Cerebellar nuclear complex (tissue), 1 donor: Measurements from ENCODE around the gene SYT5.
"Not testable (repeated sequence)": the region's sequence is repeated elsewhere in the genome, so short reads cannot be mapped to it uniquely, and the experiment has no call there.

Source experiments
- DNase-seq, 2 experiments: peaks; one replicate each; lab custom pipeline; 2025; lab: John Stamatoyannopoulos, UW

Gene SYT5

GRCh38 chr19:55171440-55171839, 8.6 kb downstream of the SYT5 start:
- DNase-seq = no peak

- no peak for DNase-seq
Observed at GRCh38 chr19:55169136-55169535, 11.0 kb downstream of the SYT5 start.

DNA sequence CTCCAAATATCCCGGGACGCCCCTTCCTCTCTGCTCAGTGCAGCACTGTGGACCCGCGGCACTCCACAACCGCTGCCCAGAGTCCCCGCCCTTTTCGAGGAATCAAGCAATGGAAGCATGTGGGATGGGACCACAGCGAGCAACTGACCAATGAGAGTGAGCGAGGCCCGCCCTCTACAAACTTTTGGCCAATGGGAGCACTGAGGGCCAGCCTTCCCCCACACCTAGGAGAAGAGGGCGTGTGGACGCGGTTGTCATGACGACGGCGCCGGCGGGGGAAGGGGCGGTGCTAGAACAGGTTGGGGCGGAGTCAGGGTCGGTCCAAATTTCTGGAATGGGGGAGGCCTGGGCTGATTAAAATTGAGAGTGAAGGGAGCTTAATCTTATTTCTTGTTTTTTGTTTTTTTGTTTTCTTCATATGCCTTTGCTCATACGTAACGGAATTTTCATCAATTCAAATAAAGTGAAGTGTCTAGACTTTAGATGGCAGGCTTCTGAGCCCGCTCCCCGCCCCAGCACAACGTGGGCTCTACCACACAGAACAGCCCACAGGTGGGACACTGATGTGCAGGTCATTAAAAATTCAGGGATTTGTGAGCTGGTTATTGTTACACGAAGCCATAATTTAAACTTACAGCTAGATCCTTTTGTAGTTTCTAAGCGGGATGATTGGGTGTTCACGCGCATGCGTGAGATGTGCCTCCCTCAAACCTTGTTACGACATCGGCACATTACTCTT, 13.4 kb downstream of the SYT5 start, which contains the start of gene DNAAF3:
DNAAF3 (minus strand) TSS at position 84 of the 739 bp plus-strand sequence. CDS start 200 bp downstream, outside the sequence.
- DNase-seq = no peak

DNA sequence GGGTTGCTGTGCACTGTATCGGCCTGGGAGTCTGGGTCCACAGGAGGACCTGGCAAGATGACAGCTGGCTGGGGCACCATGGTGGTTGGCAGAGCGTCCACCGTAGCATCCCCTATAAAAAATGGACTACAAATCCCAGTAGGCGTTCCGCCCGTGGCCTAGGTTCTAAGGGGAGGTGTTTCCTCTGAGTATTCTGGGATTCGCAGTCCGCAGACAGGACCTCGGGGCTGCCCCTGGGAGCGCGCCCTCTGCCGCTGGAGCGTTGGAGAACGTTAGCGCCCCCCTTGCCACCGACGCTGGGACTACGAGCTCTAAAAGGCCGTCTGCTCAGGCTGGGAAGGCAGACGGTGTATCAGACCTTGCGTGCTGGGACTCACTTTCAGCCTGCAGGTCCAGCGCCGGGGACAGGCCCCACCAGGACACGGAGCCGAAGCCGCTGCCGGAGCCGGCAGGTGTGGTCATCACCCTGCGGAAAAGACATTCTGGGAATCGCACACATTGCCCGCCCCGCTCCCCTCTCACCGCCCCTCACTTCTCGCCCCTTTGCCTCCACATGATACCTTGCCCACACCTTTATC, 14.0 kb downstream of the SYT5 start:
- DNase-seq = no peak

DNA sequence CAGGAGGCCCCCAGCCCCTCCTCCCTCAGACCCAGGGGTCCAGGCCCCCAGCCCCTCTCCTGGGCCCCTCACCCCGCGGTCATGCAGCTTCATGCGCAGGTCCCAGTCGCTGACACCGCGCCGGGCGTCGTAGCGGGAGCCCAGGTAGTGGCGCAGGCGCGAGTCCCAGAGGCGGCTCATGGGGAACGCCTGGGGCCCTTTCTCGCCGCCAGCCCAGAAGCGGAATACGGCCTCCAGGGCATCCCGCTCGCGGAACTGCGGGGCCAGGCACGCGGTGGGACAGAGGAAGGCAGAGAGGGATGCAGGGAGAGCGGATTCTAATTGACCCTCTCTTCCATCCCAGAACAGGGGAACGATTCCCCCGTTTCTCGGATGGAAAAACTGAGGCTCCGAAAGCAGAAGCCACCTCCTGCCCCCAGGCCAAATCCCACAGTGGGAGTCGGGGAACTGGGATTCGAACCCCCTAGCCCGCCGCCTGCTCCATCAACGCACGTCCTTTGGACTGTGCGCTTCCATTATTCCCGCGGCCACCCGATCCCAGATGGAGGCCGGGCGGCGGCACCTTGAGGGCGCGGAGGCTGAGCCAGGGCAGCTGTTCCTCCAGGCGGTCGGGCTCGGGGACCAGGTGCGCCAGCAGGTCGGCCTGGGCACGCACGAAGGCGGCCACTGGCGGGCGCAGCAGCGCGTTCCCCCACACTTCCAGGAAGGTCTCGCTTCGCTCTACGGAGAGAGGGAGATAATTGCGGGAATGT, 18.3 kb downstream of the SYT5 start:
- DNase-seq = no peak

DNA sequence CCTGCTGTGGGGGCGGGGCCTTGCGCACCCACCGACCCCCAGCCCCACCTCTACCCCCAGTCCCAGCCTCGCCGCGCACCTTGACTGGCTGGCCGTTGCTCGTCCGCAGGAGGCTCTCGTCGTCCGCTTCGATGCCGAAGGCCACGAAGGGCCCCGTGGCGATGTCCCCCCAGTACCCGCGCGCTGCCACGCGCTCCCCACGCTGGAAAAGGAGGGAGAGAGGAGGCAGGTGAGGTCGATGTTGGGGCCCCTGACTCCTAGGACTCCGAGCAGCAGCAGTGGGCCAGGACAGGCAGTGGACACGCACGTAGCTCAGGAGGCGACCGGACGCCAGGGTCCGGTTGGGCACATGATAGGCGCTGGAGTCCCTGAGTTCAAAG, 19.1 kb downstream of the SYT5 start:
- no peak for DNase-seq

GRCh38 chr19:55160128-55160985, 19.7 kb downstream of the SYT5 start:
- DNase-seq = no peak

- DNase-seq = no peak
Observed at GRCh38 chr19:55158848-55159749, 21.0 kb downstream of the SYT5 start.

DNA sequence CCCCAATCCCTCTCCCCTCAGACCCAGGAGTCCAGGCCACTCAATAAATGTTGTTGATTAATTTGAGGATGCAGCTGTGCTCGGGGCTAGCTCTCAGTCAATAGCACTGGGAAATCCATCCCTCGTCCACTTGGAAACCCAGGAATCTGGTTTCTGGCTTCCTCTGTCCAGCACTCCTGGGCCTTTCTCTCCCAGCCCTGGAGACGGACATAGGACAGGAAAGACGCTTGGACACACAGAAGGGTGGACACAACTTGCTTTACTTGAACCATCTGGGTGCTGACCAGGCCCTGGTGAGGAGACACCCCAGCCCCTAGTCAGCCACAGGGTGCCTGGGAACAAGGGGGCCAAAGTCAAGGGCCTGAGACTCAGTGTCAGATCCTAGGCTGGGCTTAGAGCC, 21.7 kb downstream of the SYT5 start:
- DNase-seq = no peak

DNA sequence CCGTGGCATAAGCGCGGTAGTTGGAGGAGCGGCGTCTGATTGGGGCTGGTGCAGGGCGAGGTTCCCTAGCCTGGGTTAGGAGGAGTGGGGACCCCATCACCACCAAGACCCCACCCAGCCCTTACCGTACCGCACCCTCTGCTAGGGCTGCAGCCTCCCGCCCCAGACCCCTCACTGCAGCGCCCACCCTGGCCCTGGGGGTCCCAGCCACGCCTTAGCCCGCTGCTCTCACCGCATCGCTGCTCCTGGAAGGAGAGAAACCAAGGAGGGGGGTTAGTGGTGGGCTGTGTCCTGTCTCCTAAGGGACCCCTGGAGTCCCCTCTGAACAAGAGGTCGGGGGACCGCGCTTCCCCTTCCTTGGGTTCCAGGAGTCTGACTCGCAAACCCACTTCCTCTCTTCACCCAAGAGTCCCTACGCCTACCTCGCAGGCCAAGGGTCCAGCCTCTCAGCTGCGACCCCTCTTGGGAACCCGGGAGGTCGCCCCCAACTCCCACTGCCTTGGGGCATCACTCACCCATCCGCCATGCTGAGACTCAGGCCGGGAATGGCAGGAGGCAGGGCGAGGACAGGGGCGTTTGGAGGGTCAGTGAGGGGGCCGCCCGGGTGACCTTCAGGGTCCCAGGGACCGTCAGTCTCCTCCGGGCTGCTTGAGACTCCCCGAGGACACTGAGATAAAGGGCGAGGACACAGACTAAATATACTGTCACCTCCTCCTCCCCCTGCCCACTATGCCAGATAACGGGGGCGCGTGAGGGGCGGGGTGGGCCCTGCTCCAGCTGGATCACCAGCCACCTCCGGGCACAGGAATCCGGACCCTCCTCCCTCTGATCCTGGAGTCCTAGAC, 22.8 kb downstream of the SYT5 start, which contains the start of gene TNNI3:
TNNI3 (minus strand) TSS at position 669 of the 845 bp plus-strand sequence; CDS start at position 526, 143 bp downstream.
- DNase-seq = no peak

GRCh38 chr19:55156202-55157063, 23.7 kb downstream of the SYT5 start:
- DNase-seq = no peak

DNA sequence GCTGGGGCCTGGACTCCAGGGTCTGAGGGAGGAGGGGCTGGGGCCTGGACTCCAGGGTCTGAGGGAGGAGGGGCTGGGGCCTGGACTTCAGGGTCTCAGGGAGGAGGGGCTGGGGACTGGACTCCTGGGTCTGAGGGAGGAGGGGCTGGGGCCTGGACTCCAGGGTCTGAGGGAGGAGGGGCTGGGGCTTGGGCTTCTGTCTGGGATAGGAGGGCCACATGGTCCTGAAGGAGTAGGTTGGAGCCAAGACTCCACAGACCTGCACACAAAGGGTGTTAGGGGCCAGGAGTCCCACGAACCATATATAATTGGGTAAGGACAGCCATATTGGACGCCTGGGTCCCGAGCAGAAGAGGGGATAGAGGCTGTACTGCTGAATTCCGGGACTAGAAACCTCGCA, 24.3 kb downstream of the SYT5 start:
- not testable (repeated sequence) for DNase-seq

GRCh38 chr19:55153652-55154264, 26.3 kb downstream of the SYT5 start:
- DNase-seq = no peak

DNA sequence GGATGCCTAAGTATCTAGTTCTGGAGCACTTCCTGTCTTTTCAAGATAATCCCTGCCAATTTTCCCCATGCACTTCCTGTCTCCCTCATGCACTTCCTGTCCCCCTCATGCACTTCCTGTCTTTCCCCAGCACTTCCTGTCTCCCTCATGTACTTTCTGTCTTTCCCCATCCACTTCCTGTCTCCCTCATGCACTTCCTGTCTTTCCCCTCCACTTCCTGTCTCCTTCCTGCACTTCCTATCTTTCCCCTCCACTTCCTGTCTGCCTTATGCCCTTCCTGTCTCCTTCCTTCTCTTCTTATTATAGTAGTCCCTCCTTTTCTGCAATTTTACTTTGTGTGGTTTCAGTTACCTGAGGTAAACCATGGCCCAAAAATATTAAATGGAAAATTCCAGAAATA, 28.1 kb downstream of the SYT5 start:
- DNase-seq = no peak

GRCh38 chr19:55149078-55150003, 30.7 kb downstream of the SYT5 start, which contains the start of gene TNNT1:
TNNT1 (minus strand) TSS chr19:55149206; CDS start chr19:55147157, 2,049 bp downstream.
- no peak for DNase-seq

DNA sequence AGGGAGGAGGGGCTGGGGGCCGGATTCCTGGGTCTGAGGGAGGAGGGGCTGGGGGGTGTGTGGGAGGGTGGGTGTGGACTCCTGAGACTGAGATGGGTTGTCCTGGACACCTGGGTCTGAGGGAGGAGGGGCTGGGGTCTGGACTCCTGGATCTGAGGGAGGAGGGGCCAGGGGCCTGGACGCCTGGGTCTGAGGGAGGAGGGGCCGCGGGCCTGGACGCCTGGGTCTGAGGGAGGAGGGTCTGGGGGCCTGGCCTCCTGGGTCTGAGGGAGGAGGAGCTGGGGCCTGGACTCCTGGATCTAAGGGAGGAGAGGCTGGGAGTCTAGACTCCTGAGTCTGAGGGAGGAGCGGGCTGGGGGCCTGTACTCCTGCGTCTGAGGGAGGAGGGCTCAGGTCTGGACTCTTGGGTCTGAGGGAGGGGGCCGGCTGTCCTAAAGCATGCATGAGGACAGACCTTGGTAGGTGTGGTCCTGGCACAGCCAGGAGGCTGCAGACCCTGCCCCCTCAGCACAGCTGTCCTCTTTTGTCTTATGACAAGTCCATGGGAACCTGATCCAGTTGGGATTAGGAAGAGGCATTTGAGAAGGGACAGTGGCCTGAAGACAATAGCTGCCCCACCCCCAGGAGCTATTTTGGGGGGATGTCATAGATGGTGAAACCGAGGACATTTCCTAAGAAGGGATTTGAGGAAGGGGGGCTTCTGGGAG, 32.4 kb downstream of the SYT5 start:
- DNase-seq = no peak
